ENCODE measurements around the gene MTHFD1L. TPM values are rescaled to one million over a fixed set of nuclear protein-coding genes. Genes with fewer than 3 reads are reported as not detected.

The MTHFD1L gene
- total and polyA plus RNA-seq, 3 donors from 2014 or later = 23.4 to 35.3 (median 29.5) TPM

DNA sequence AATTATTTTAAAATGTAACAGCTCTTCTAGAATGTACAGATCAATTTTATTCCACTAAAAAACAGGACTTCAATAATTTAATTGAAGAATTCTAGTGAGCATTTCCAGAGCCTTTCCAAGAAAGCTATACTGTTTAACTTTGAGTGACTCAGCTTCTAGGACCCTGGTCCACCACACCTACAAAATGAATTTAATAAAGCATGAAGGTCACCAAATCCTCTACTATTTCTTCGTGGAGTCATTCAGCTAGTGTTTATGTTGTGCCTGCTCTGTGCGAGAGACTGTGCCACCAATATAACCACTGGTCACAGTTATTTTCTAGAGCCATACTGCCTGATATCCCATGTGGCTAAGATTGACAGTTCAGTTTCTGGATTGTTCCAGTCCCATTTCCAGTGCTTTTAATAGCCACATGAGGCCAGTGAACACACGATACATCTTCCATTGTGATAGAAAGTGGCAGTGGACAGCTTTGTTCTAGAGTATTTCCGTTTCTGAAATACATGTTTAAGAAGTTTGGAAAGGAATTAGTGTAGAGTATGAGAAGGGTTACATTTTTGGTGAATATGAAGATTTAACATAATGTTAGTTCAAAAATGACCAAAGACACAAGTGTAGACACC lies 160.7 kb downstream of the MTHFD1L start:
- no peaks in the 10 kb centered on the region for H3K36me3 ChIP-seq (ENCODE audit: low read depth, missing control alignments)
- intact Hi-C loops (cut with DNase I; ENCODE audit: low total_unique reads) = no loop called here
- H3K9me3 ChIP-seq = no peaks in the 10 kb centered on the region
- no peak for DNase-seq
- H3K27ac ChIP-seq = peak overlapping the region in 1 of 2 donors; percentile 7
- H3K4me1 ChIP-seq = peaks cover 8% of the 10 kb centered on the region
- TF ChIP-seq, protein P1, sequence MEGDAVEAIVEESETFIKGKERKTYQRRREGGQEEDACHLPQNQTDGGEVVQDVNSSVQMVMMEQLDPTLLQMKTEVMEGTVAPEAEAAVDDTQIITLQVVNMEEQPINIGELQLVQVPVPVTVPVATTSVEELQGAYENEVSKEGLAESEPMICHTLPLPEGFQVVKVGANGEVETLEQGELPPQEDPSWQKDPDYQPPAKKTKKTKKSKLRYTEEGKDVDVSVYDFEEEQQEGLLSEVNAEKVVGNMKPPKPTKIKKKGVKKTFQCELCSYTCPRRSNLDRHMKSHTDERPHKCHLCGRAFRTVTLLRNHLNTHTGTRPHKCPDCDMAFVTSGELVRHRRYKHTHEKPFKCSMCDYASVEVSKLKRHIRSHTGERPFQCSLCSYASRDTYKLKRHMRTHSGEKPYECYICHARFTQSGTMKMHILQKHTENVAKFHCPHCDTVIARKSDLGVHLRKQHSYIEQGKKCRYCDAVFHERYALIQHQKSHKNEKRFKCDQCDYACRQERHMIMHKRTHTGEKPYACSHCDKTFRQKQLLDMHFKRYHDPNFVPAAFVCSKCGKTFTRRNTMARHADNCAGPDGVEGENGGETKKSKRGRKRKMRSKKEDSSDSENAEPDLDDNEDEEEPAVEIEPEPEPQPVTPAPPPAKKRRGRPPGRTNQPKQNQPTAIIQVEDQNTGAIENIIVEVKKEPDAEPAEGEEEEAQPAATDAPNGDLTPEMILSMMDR (IDR thresholded peaks at IDR 0.05) = no peak
- TF ChIP-seq POLR2A (IDR thresholded peaks at IDR 0.05) = no peak
- no peaks in the 10 kb centered on the region for H3K27me3 ChIP-seq
- H3K4me3 ChIP-seq = no peak overlapping the region
- 90% methylated on average over 4 of the region's 4 CpGs for WGBS, 2 donors

DNA sequence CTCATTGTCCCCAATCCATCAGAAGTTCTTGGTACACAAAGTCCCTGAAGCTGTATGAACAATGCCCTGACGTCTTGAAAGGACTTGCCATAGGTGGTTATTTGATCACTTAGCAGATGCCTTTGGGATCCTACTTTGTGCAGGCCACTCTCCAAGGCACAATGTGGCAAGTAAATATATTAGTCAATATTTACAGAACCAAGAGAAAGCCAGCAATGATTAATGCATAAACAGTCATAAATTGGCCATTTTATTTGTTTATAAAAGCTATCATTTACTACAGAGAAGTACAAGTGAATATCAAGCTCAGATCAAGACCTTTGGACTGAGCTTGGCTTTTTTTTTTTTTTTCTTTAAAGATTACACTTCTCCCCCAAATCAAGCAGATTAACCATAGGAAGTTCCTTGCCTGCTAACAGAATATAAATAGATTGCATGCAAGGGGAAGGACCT lies 161.8 kb downstream of the MTHFD1L start:
- peaks cover 4% of the 10 kb centered on the region for H3K4me1 ChIP-seq
- no peaks in the 10 kb centered on the region for H3K36me3 ChIP-seq (ENCODE audit: low read depth, missing control alignments)
- no peak for DNase-seq
- no peak overlapping the region for H3K27ac ChIP-seq
- no peak overlapping the region for H3K4me3 ChIP-seq
- H3K27me3 ChIP-seq = no peaks in the 10 kb centered on the region
- intact Hi-C loops (cut with DNase I; ENCODE audit: low total_unique reads) = no loop called here
- TF ChIP-seq, protein P1 (IDR thresholded peaks at IDR 0.05) = no peak
- TF ChIP-seq POLR2A (IDR thresholded peaks at IDR 0.05) = no peak
- H3K9me3 ChIP-seq = no peaks in the 10 kb centered on the region
- WGBS, 2 donors = 50 to 61% methylated on average over 1 of the region's 1 CpG

DNA sequence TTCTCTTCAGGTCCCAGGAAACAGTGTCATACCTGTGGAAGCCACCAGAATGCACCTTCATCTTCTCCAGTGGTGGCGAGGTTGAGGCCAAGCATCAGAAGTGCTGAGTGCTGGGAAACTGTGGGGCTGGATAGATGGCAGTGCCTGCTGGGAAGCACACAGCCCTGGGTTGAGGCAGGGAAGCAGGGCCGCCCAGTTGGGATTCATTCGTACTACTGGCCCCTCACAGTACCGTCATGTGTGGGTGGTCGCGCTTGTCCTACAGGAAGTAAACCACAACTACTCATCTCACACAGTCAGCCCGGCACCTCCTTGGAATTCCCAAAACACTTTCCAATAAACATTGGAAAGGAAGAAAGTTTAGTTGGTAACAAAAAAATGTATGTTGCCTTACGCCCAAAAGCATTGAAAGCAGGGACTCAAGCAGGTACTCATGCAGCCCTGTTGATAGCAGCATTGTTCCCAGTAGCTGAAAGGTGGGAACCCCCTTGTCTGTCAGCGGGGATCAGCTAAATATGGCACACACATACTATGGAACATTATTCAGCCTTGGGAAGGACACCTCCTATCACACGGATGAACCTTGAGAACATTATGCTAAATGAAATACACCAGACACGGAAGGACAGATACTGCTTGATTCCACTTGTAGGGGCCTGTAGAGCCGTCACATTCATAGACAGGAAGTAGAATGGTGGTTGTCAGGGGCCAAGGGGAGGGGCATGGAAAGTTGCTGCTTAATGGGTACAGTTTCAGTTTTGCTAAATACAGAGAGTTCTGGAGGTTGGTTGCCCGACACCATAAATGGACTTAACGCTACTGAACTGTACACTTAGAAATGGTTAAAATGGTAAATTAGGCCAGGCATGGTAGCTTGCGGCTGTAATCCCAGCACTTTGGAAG lies 162.7 kb downstream of the MTHFD1L start:
- intact Hi-C loops (cut with DNase I; ENCODE audit: low total_unique reads) = no loop called here
- 92 to 96% methylated on average over 15 of the region's 15 CpGs for WGBS, 2 donors

DNA sequence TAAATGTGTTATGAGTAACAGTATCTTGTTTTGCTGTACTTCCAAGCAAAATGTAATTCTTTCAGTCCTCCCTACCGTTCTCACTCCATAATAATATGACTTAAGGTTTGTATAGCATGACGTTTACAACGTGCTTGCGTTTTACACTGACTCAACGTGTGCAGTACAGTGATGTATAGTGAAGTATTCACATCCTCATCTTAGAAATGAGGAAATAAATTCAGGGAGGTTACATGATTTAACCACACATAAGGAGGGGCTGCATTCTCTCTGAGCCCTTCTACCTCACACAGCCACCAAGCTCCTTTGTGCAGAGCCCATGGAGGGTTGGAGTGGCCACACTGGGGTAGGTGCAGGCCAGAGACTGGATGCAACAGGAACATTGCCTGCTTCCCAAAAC lies 164.5 kb downstream of the MTHFD1L start:
- intact Hi-C loops (cut with DNase I; ENCODE audit: low total_unique reads) = no loop called here

More for the DNA sequence above, 162.7 kb downstream of the MTHFD1L start:
- H3K4me3 ChIP-seq = no peak overlapping the region
- H3K9me3 ChIP-seq = no peaks in the 10 kb centered on the region
- H3K4me1 ChIP-seq = no peaks in the 10 kb centered on the region
- TF ChIP-seq, protein P1 (IDR thresholded peaks at IDR 0.05) = no peak
- no peak for TF ChIP-seq POLR2A (IDR thresholded peaks at IDR 0.05)
- H3K27me3 ChIP-seq = no peaks in the 10 kb centered on the region
- no peak for DNase-seq
- H3K36me3 ChIP-seq (ENCODE audit: low read depth, missing control alignments) = no peaks in the 10 kb centered on the region
- H3K27ac ChIP-seq = no peak overlapping the region

More for the DNA sequence above, 164.5 kb downstream of the MTHFD1L start:
- Histone ChIP-seq H3K36me3 (ENCODE audit: low read depth, missing control alignments) (no peaks in the 10 kb centered on the region), H3K27ac (no peak overlapping the region), H3K9me3 (no peaks in the 10 kb centered on the region), H3K27me3 (no peaks in the 10 kb centered on the region), H3K4me1 (no peaks in the 10 kb centered on the region), H3K4me3 (no peak overlapping the region)
- TF ChIP-seq, protein P1 (IDR thresholded peaks at IDR 0.05) = no peak
- no peak for TF ChIP-seq POLR2A (IDR thresholded peaks at IDR 0.05)
- DNase-seq = no peak
- WGBS, 2 donors = 69 to 83% methylated on average over 5 of the region's 5 CpGs
